ENCODE data around the gene ETFRF1. TPM values are rescaled to one million over a fixed set of nuclear protein-coding genes. Genes with fewer than 3 reads are reported as not detected.

ETFRF1 gene
- total RNA-seq, 1 experiment from 2014 or later = 8.4 TPM

GRCh38 chr12:25242981-25243679 is 48.1 kb downstream of the ETFRF1 start:
- no peaks in the 10 kb centered on the region for H3K9me3 ChIP-seq (ENCODE audit: control insufficient read depth in 1 of 2, insufficient read depth in 1 of 2, low read depth in 1 of 2, low read length in 2 of 2)
- peaks cover 78% of the 10 kb centered on the region for H3K79me2 ChIP-seq (ENCODE audit: insufficient read depth, low read length)
- no peaks in the 10 kb centered on the region for H3K4me1 ChIP-seq (ENCODE audit: control insufficient read depth in 1 of 2, insufficient read depth in 2 of 2, low read length in 2 of 2)
- CTCF ChIA-PET = no interaction called here
- H3K9ac ChIP-seq (ENCODE audit: low read length) = no peak overlapping the region
- H3K4me3 ChIP-seq (replicated peaks in 1 of 2; ENCODE audit: low read depth in 1 of 2, low read length in 2 of 2) = no peak overlapping the region
- POLR2A ChIA-PET = no interaction called here
- H3K9me2 ChIP-seq (ENCODE audit: insufficient read depth) = no peaks in the 10 kb centered on the region
- H3K4me2 ChIP-seq (ENCODE audit: low read length) = no peak overlapping the region
- ATAC-seq (no peak), DNase-seq (ENCODE audit: low read depth, low spot score) (no peak)
- no peaks in the 10 kb centered on the region for H3K27me3 ChIP-seq (ENCODE audit: insufficient read depth, low read length)
- RAD21 ChIA-PET (ENCODE audit: low non-redundant PET in 1 of 2, low total read pairs in 2 of 2, uncharacterized antibody in 2 of 2, unreplicated experiment in 2 of 2) = no interaction called here
- H3K27ac ChIP-seq (ENCODE audit: low read depth, low read length) = no peak overlapping the region
- 0 out of 4 replicates have a peak, but pooled peaks cover 0 to 4% of the 10 kb centered on the region in 2 experiments for H3K36me3 ChIP-seq (ENCODE audit: control insufficient read depth in 1 of 2, insufficient read depth in 2 of 2, low read length in 2 of 2)
- H2AFZ ChIP-seq (ENCODE audit: low read depth, low read length, poor library complexity, severe bottlenecking) = no peak overlapping the region
- no peak for TF ChIP-seq SRF (IDR thresholded peaks at IDR 0.05; ENCODE audit: low read depth)
- no peak for TF ChIP-seq MAX (IDR thresholded peaks at IDR 0.05)
- TF ChIP-seq SIN3A (IDR thresholded peaks at IDR 0.05; ENCODE audit: low read depth) = no peak
- no peak for TF ChIP-seq ZNF274 (IDR thresholded peaks at IDR 0.05; ENCODE audit: low read depth, low read length)
- no peak for TF ChIP-seq CEBPB (IDR thresholded peaks at IDR 0.05; ENCODE audit: low read depth)
- TF ChIP-seq CBX3 (IDR thresholded peaks at IDR 0.05; ENCODE audit: low read depth) = no peak
- TF ChIP-seq POLR2AphosphoS5 (IDR thresholded peaks at IDR 0.05; ENCODE audit: low read depth, low read length) = no peak
- TF ChIP-seq EZH2 (IDR thresholded peaks at IDR 0.05) = no peak
- TF ChIP-seq RAD21 (IDR thresholded peaks at IDR 0.05; ENCODE audit: low read depth) = no peak
- BruUV-seq (replicated peaks) = no TSS peak
- intact Hi-C loops (cut with micrococcal nuclease) = loop anchor here (10.0 kb wide), 2 partner anchors 312 to 802 kb away; partner anchors contain the start of gene LMNTD1
- H4K20me1 ChIP-seq (ENCODE audit: insufficient read depth) = no peaks in the 10 kb centered on the region; the same call in 1 of the 2 replicates

- Histone ChIP-seq H3K27ac (ENCODE audit: low read depth, low read length) (no peak overlapping the region), H2AFZ (ENCODE audit: low read depth, low read length, poor library complexity, severe bottlenecking) (no peak overlapping the region), H3K36me3 (ENCODE audit: control insufficient read depth in 1 of 2, insufficient read depth in 2 of 2, low read length in 2 of 2) (0 out of 4 replicates have a peak, but pooled peaks cover 0 to 4% of the 10 kb centered on the region in 2 experiments), H3K4me3 (replicated peaks in 1 of 2; ENCODE audit: low read depth in 1 of 2, low read length in 2 of 2) (no peak overlapping the region), H3K79me2 (ENCODE audit: insufficient read depth, low read length) (peaks cover 78% of the 10 kb centered on the region), H4K20me1 (ENCODE audit: insufficient read depth) (no peaks in the 10 kb centered on the region; the same call in 1 of the 2 replicates), H3K27me3 (ENCODE audit: insufficient read depth, low read length) (no peaks in the 10 kb centered on the region), H3K9me3 (ENCODE audit: control insufficient read depth in 1 of 2, insufficient read depth in 1 of 2, low read depth in 1 of 2, low read length in 2 of 2) (no peaks in the 10 kb centered on the region), H3K9me2 (ENCODE audit: insufficient read depth) (no peaks in the 10 kb centered on the region), H3K4me1 (ENCODE audit: control insufficient read depth in 1 of 2, insufficient read depth in 2 of 2, low read length in 2 of 2) (no peaks in the 10 kb centered on the region), H3K4me2 (ENCODE audit: low read length) (no peak overlapping the region), H3K9ac (ENCODE audit: low read length) (no peak overlapping the region)
- no peak for ATAC-seq
- ChIA-PET CTCF (no interaction called here), RAD21 (ENCODE audit: low non-redundant PET in 1 of 2, low total read pairs in 2 of 2, uncharacterized antibody in 2 of 2, unreplicated experiment in 2 of 2) (no interaction called here), POLR2A (no interaction called here)
- DNase-seq (ENCODE audit: low read depth, low spot score) = no peak
- intact Hi-C loops (cut with micrococcal nuclease) = loop anchor here (10.0 kb wide), 2 partner anchors 311 to 801 kb away; partner anchors contain the start of gene LMNTD1
- no TSS peak for BruUV-seq (replicated peaks)
- TF ChIP-seq CEBPB (IDR thresholded peaks at IDR 0.05; ENCODE audit: low read depth) = no peak
- TF ChIP-seq JUND (IDR thresholded peaks at IDR 0.05) = no peak
- no peak for TF ChIP-seq ZFX (IDR thresholded peaks at IDR 0.05)
- TF ChIP-seq EGR1 (IDR thresholded peaks at IDR 0.05; ENCODE audit: low read depth) = no peak
- TF ChIP-seq YY1 (IDR thresholded peaks at IDR 0.05; ENCODE audit: extremely low read depth, insufficient replicate concordance, low read depth, low read length) = no peak
- TF ChIP-seq SRF (IDR thresholded peaks at IDR 0.05; ENCODE audit: low read depth) = no peak
- TF ChIP-seq POLR2A (IDR thresholded peaks at IDR 0.05; ENCODE audit: borderline replicate concordance, extremely low read depth, insufficient read depth, insufficient read length) = no peak
- TF ChIP-seq FOSL1 (IDR thresholded peaks at IDR 0.05; ENCODE audit: low read depth) = no peak
- TF ChIP-seq EZH2phosphoT487 (IDR thresholded peaks at IDR 0.05; ENCODE audit: borderline replicate concordance) = no peak
- TF ChIP-seq CTCF (IDR thresholded peaks at IDR 0.05 in 2 of 3, conservative IDR thresholded peaks at IDR 0.05 in 1 of 3; ENCODE audit: borderline replicate concordance in 1 of 3, insufficient read depth in 1 of 3, low read depth in 2 of 3, low read length in 2 of 3) = no peak
- no peak for TF ChIP-seq SIN3A (IDR thresholded peaks at IDR 0.05; ENCODE audit: low read depth)
- TF ChIP-seq ELF1 (IDR thresholded peaks at IDR 0.05; ENCODE audit: borderline replicate concordance, low read depth) = no peak
- no peak for TF ChIP-seq CBX3 (IDR thresholded peaks at IDR 0.05; ENCODE audit: low read depth)
- no peak for TF ChIP-seq MAX (IDR thresholded peaks at IDR 0.05)
- no peak for TF ChIP-seq ATF3 (IDR thresholded peaks at IDR 0.05)
- no peak for TF ChIP-seq POLR2AphosphoS5 (IDR thresholded peaks at IDR 0.05; ENCODE audit: low read depth, low read length)
- no peak for TF ChIP-seq SP1 (IDR thresholded peaks at IDR 0.05; ENCODE audit: low read depth)
These were observed 48.6 kb downstream of the ETFRF1 start for GRCh38 chr12:25243680-25243990.
